K562 (cell line): Measurements from ENCODE around the gene SCAMP5. TPM values are rescaled to one million over a fixed set of nuclear protein-coding genes. Genes with fewer than 3 reads are reported as not detected.

ENCODE experiments used
- CEBPZ ChIP-seq: fragments of 150-350 bp; IDR thresholded peaks from 2 replicates; pipeline ENCODE4 v1.6.1; 2014; ENCODE audit warnings: low read depth, mild to moderate bottlenecking, low read length, borderline replicate concordance
- FOXA1 ChIP-seq: fragments of 450-650 bp; IDR thresholded peaks from 2 replicates; pipeline ENCODE4 v1.6.1; 2016; ENCODE audit warnings: mild to moderate bottlenecking, borderline replicate concordance
- IRF9 ChIP-seq: fragments of 450-650 bp; IDR thresholded peaks from 2 replicates; pipeline ENCODE4 v1.6.1; 2016; ENCODE audit warnings: missing biosample characterization, missing genetic modification characterization
- KDM5B ChIP-seq: fragments of 200-600 bp; sonication (generic); IDR thresholded peaks from 2 replicates; pipeline ENCODE4 v1.6.1; 2012; ENCODE audit warnings: low read depth, mild to moderate bottlenecking, moderate library complexity, low read length, control low read depth, inconsistent platforms; ENCODE audit not compliant: insufficient replicate concordance
- MAX ChIP-seq: sonication (generic); formaldehyde crosslinking; IDR thresholded peaks from 2 replicates; pipeline ENCODE4 v1.9.0; 2022; ENCODE audit warnings: mild to moderate bottlenecking, missing genetic modification reagents
- MBD2 ChIP-seq: sonication (generic); IDR thresholded peaks from 2 replicates; pipeline ENCODE4 v1.6.1; 2016; ENCODE audit warnings: low read depth, borderline replicate concordance
- MYC ChIP-seq, 2 experiments: fragments of 250-450 bp in 1 of 2; sonication (Bioruptor Pico) in 1 of 2; IDR thresholded peaks; 2 replicates each; pipeline versions ENCODE4 v1.5.1 to v1.6.1; 2012 to 2021; ENCODE audit warnings: low read depth in 2 of 2, borderline replicate concordance in 1 of 2, improper control_type of control experiment in 1 of 2, low read length in 1 of 2, mild to moderate bottlenecking in 1 of 2, moderate library complexity in 1 of 2
- NR2C2 ChIP-seq, 2 experiments: fragments of 200-800 bp in 1 of 2; sonication (Bioruptor generic) in 1 of 2; sonication (generic) in 1 of 2; formaldehyde crosslinking in 1 of 2; IDR thresholded peaks; 2 replicates each; pipeline versions ENCODE4 v1.6.1 to v1.8.0; 2016 to 2022; ENCODE audit warnings: mild to moderate bottlenecking in 1 of 2, missing compliant biosample characterization in 1 of 2, missing genetic modification characterization in 1 of 2, missing genetic modification reagents in 1 of 2
- SIN3A ChIP-seq, 2 experiments: fragments of 150-350 bp in 1 of 2; IDR thresholded peaks; 2 replicates each; pipeline ENCODE4 v1.6.1; 2011 to 2016; ENCODE audit warnings: borderline replicate concordance in 2 of 2, low read depth in 2 of 2, low read length in 2 of 2, mild to moderate bottlenecking in 2 of 2, moderate library complexity in 2 of 2; ENCODE audit not compliant: control insufficient read depth in 1 of 2
- SIRT6 ChIP-seq: IDR thresholded peaks from one replicate; pipeline ENCODE4 v1.6.1; 2012; ENCODE audit warnings: low read depth, mild to moderate bottlenecking, control low read depth, inconsistent platforms, low read length, moderate library complexity
- SMARCA4 ChIP-seq: fragments of 450-650 bp; IDR thresholded peaks from 2 replicates; pipeline ENCODE4 v1.6.1; 2016
- TEAD4 ChIP-seq, 2 experiments: sonication (generic) in 1 of 2; formaldehyde crosslinking in 1 of 2; IDR thresholded peaks; 2 replicates each; pipeline versions ENCODE4 v1.6.1 to v1.8.0; 2012 to 2022; ENCODE audit warnings: borderline replicate concordance in 1 of 2, inconsistent platforms in 1 of 2, low read length in 1 of 2, mild to moderate bottlenecking in 1 of 2, missing genetic modification reagents in 1 of 2
- ZBTB43 ChIP-seq: sonication (generic); formaldehyde crosslinking; IDR thresholded peaks from 2 replicates; pipeline ENCODE4 v1.8.0; 2023; ENCODE audit warnings: mild to moderate bottlenecking, missing genetic modification reagents
- ZKSCAN1 ChIP-seq: fragments of 150-350 bp; IDR thresholded peaks from 2 replicates; pipeline ENCODE4 v1.6.1; 2016; ENCODE audit warnings: low read depth, low read length
- ZNF444 ChIP-seq: fragments of 250-450 bp; sonication (Bioruptor Pico); IDR thresholded peaks from 2 replicates; pipeline ENCODE4 v1.4.0; 2020; ENCODE audit warnings: mild to moderate bottlenecking, moderate library complexity
- polyA plus RNA-seq, 8 experiments: library from polyadenylated mRNA; depleted of rRNA in 4 of 8; stranded (reverse) in 5 of 8; unstranded in 3 of 8; fragments of >200 nt; fragmentation: Nextera tagmentation in 2 of 8; fragmentation: Illumina TruSeq in 1 of 8; extraction: Ambion mirVana in 2 of 8; extraction: Trizol in 1 of 8; gene quantifications; 2 replicates each; pipeline versions ENCODE4 v1.2.1 to v1.2.3, GENCODE V29; 2011 to 2014; ENCODE audit warnings: inconsistent platforms in 1 of 8, missing spikeins in 1 of 8
- total RNA-seq, 7 experiments: library from RNA; depleted of rRNA in 6 of 7; stranded (reverse); fragments of >200 nt in 6 of 7; fragmentation: Illumina TruSeq in 2 of 7; extraction: Trizol in 2 of 7; gene quantifications; 2 replicates each; pipeline versions ENCODE4 v1.2.1 to v1.2.3, GENCODE V29; 2011 to 2021; ENCODE audit warnings: low replicate concordance in 1 of 7

SCAMP5 gene
- total and polyA plus RNA-seq, 9 of the 15 experiments (the other 6 are each of a cell fraction or from before 2014, with no cell fraction given), result 0.09 to 0.29 (median 0.19) TPM; not detected in 5

GRCh38 chr15:75067123-75067830 lies 71.9 kb downstream of the SCAMP5 start (continued):
- TF ChIP-seq CEBPZ (no peak), IRF9 (tag) (no peak), FOXA1 (no peak), ZNF444 (CRISPR knock-in tag) (no peak), NR2C2 (CRISPR knock-in tag; IDR thresholded peaks at IDR 0.05) (no peak), NR2C2 (tag; IDR thresholded peaks at IDR 0.05) (0 out of 2 replicates have a peak, but pooled peaks have one; percentile 3), KDM5B (no peak), SMARCA4 (peak; percentile 17; the same call in 1 of the 2 replicates), MYC (IDR thresholded peaks at IDR 0.05; ENCODE audit: low read depth, low read length) (no peak), MYC (CRISPR knock-in tag; IDR thresholded peaks at IDR 0.05; ENCODE audit: borderline replicate concordance, low read depth) (no peak), SIN3A (IDR thresholded peaks at IDR 0.05; ENCODE audit: borderline replicate concordance in 2 of 2, control insufficient read depth in 1 of 2, low read depth in 2 of 2, low read length in 2 of 2) (no peak), MBD2 (no peak), ZKSCAN1 (peak; percentile 93; the same call in 1 of the 2 replicates), ZBTB43 (CRISPR knock-in tag) (no peak), SIRT6 (no peak), TEAD4 (IDR thresholded peaks at IDR 0.05; ENCODE audit: low read length) (peak; percentile 76; the same call in 1 of the 2 replicates), TEAD4 (CRISPR knock-in tag; IDR thresholded peaks at IDR 0.05; ENCODE audit: borderline replicate concordance) (no peak), MAX (no peak)
